H9 (cell line): ENCODE data around the gene TEAD1. TPM values are rescaled to one million over a fixed set of nuclear protein-coding genes. Genes with fewer than 3 reads are reported as not detected.

Source experiments
- DNase-seq: peaks from one replicate; pipeline ENCODE4 v3.0.0-alpha.2; 2017
- H2AFZ ChIP-seq: one replicate; pipeline ENCODE4 v1.6.1; 2013; ENCODE audit warnings: mild to moderate bottlenecking, low read length, control low read depth, moderate library complexity
- H2AK5ac ChIP-seq: 2 replicates; pipeline ENCODE4 v1.6.1; 2013; ENCODE audit warnings: low read length, control low read depth, mixed read lengths; ENCODE audit not compliant: insufficient read length
- H2BK120ac ChIP-seq: one replicate; pipeline ENCODE4 v1.6.1; 2013; ENCODE audit warnings: low read depth, mild to moderate bottlenecking, low read length, control low read depth, inconsistent platforms; ENCODE audit not compliant: poor library complexity, severe bottlenecking
- H2BK12ac ChIP-seq: 2 replicates; pipeline ENCODE4 v1.6.1; 2013; ENCODE audit warnings: low read length, control low read depth, mixed read lengths, low read depth; ENCODE audit not compliant: insufficient read length
- H2BK15ac ChIP-seq: 2 replicates; pipeline ENCODE4 v1.6.1; 2013; ENCODE audit warnings: low read depth, low read length, control low read depth
- H2BK20ac ChIP-seq: one replicate; pipeline ENCODE4 v1.6.1; 2013; ENCODE audit warnings: low read depth, mild to moderate bottlenecking, low read length, control low read depth, inconsistent platforms; ENCODE audit not compliant: poor library complexity, severe bottlenecking
- H2BK5ac ChIP-seq: 2 replicates; pipeline ENCODE4 v1.6.1; 2013; ENCODE audit warnings: low read length, control low read depth, mixed read lengths; ENCODE audit not compliant: insufficient read length
- H3K14ac ChIP-seq: 2 replicates; pipeline ENCODE4 v1.6.1; 2013; ENCODE audit warnings: low read length, control low read depth; ENCODE audit not compliant: insufficient read depth
- H3K18ac ChIP-seq: 2 replicates; pipeline ENCODE4 v1.6.1; 2013; ENCODE audit warnings: low read depth, mild to moderate bottlenecking, mixed read lengths, low read length, control low read depth; ENCODE audit not compliant: insufficient read length
- H3K23ac ChIP-seq: 2 replicates; pipeline ENCODE4 v1.6.1; 2013; ENCODE audit warnings: low read length, control low read depth, mixed read lengths, low read depth; ENCODE audit not compliant: insufficient read length
- H3K23me2 ChIP-seq: 2 replicates; pipeline ENCODE4 v1.6.1; 2013; ENCODE audit warnings: low read depth, mild to moderate bottlenecking, mixed read lengths, low read length, control low read depth; ENCODE audit not compliant: insufficient read length, poor library complexity, severe bottlenecking
- H3K27ac ChIP-seq: 2 replicates; pipeline ENCODE4 v1.5.1; 2013; ENCODE audit warnings: low read length, control low read depth, mixed read lengths, low read depth; ENCODE audit not compliant: insufficient read length
- H3K27me3 ChIP-seq: 2 replicates; pipeline ENCODE4 v1.6.1; 2013; ENCODE audit warnings: low read length, control low read depth, inconsistent platforms; ENCODE audit not compliant: insufficient read depth
- H3K4ac ChIP-seq: 2 replicates; pipeline ENCODE4 v1.6.1; 2013; ENCODE audit warnings: low read depth, mild to moderate bottlenecking, control low read depth, inconsistent platforms, low read length, moderate library complexity
- H3K4me1 ChIP-seq: 2 replicates; pipeline ENCODE4 v1.6.1; 2013; ENCODE audit warnings: low read length, control low read depth, inconsistent platforms; ENCODE audit not compliant: insufficient read depth
- H3K4me2 ChIP-seq: 2 replicates; pipeline ENCODE4 v1.6.1; 2013; ENCODE audit warnings: low read length, control low read depth, mixed read lengths; ENCODE audit not compliant: insufficient read length, insufficient read depth
- H3K56ac ChIP-seq: 2 replicates; pipeline ENCODE4 v1.6.1; 2013; ENCODE audit warnings: low read depth, mild to moderate bottlenecking, mixed read lengths, low read length, control low read depth; ENCODE audit not compliant: insufficient read length
- H3K79me1 ChIP-seq: 2 replicates; pipeline ENCODE4 v1.6.1; 2013; ENCODE audit warnings: low read depth, mild to moderate bottlenecking, moderate library complexity, low read length, control low read depth, inconsistent platforms; ENCODE audit not compliant: insufficient read depth, poor library complexity, severe bottlenecking
- H3K79me2 ChIP-seq: 2 replicates; pipeline ENCODE4 v1.6.1; 2013; ENCODE audit warnings: low read length, control low read depth, inconsistent platforms; ENCODE audit not compliant: insufficient read depth
- H3K9ac ChIP-seq: 2 replicates; pipeline ENCODE4 v1.6.1; 2013; ENCODE audit warnings: low read length, control low read depth, mixed read lengths; ENCODE audit not compliant: insufficient read length; ENCODE audit errors: extremely low read depth
- H3K9me3 ChIP-seq: one replicate; pipeline ENCODE4 v1.6.1; 2013; ENCODE audit warnings: low read depth, low read length, inconsistent platforms; ENCODE audit not compliant: control insufficient read depth
- H3T11ph ChIP-seq: one replicate; pipeline ENCODE4 v1.6.1; 2013; ENCODE audit warnings: mild to moderate bottlenecking, low read length, control low read depth, inconsistent platforms
- H4K20me1 ChIP-seq: one replicate; pipeline ENCODE4 v1.6.1; 2013; ENCODE audit not compliant: control insufficient read depth, insufficient read length, insufficient read depth
- H4K5ac ChIP-seq: 2 replicates; pipeline ENCODE4 v1.6.1; 2013; ENCODE audit warnings: low read depth, mild to moderate bottlenecking, mixed read lengths, low read length, control low read depth; ENCODE audit not compliant: insufficient read length
- H4K8ac ChIP-seq: replicated peaks from 2 replicates; pipeline ENCODE4 v1.6.1; 2013; ENCODE audit warnings: low read length, control low read depth, mixed read lengths, low read depth; ENCODE audit not compliant: insufficient read length
- H4K91ac ChIP-seq: 2 replicates; pipeline ENCODE4 v1.6.1; 2013; ENCODE audit warnings: low read depth, mild to moderate bottlenecking, moderate library complexity, mixed read lengths, low read length, control low read depth; ENCODE audit not compliant: insufficient read length
- H3K27ac Mint-ChIP-seq, 3 experiments: 2 replicates in 2 of 3; 3 replicates in 1 of 3; pipeline ENCODE4 v1.8.0; 2020 to 2021; ENCODE audit warnings: mixed read lengths in 3 of 3, mild to moderate bottlenecking in 1 of 3, moderate library complexity in 1 of 3
- H3K27me3 Mint-ChIP-seq: 2 replicates; pipeline ENCODE4 v1.8.0; 2021; ENCODE audit warnings: low read depth, mild to moderate bottlenecking, moderate library complexity, mixed read lengths
- H3K36me3 Mint-ChIP-seq, 3 experiments: 2 replicates in 2 of 3; 3 replicates in 1 of 3; pipeline ENCODE4 v1.8.0; 2020 to 2021; ENCODE audit warnings: low read depth in 3 of 3, mixed read lengths in 3 of 3; ENCODE audit not compliant: insufficient read depth in 1 of 3
- H3K4me1 Mint-ChIP-seq, 2 experiments: 2 replicates each; pipeline ENCODE4 v1.8.0; 2020; ENCODE audit warnings: mixed read lengths in 2 of 2
- H3K4me3 Mint-ChIP-seq, 2 experiments: 2 replicates in 1 of 2; 3 replicates in 1 of 2; pipeline ENCODE4 v1.8.0; 2020 to 2021; ENCODE audit warnings: mild to moderate bottlenecking in 2 of 2, mixed read lengths in 2 of 2, moderate library complexity in 1 of 2
- H3K9me3 Mint-ChIP-seq, 2 experiments: 2 replicates in 1 of 2; 3 replicates in 1 of 2; pipeline ENCODE4 v1.8.0; 2020; ENCODE audit warnings: mild to moderate bottlenecking in 2 of 2, mixed read lengths in 2 of 2, moderate library complexity in 1 of 2
- CTCF ChIP-seq: fragments of 200-600 bp; sonication (generic); conservative IDR thresholded peaks from 3 replicates; pipeline ENCODE4 v1.8.0; 2021; ENCODE audit warnings: antibody characterized with exemption, mild to moderate bottlenecking
- WGBS: extraction: QIAGEN DNeasy Blood & Tissue Kit; methylation state at CpG from one replicate; pipeline ENCODE4 v1.1.7; 2013; ENCODE audit warnings: missing lambda C conversion rate, low lambda C conversion rate, mixed read lengths; ENCODE audit not compliant: insufficient read length; ENCODE audit errors: extremely low coverage; 5-methylcytosine and 5-hydroxymethylcytosine counted together
- total RNA-seq: library from RNA; stranded (reverse); gene quantifications from 2 replicates; pipeline ENCODE4 v1.2.1, GENCODE V29; 2021

Gene TEAD1
- total RNA-seq, 1 experiment from 2014 or later, result 75.1 TPM

DNA sequence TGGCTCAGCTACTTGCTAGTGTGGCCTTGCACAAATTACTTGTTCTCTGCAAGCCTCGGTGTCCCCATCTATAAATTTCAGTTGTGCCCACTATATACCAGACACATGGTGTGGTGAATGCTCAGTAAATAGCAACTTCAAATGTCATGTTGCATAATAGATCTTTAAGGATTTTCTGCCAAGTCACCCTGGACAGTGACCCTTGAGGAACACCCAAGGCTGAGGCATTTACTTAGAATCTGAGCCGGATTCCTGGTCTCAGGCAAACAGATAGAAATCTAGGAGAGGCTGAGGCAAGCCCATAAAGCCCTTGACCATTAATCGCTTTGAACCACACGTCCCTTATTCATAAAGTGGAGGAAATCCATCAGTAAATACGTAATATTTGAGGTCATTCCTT lies 9.7 kb downstream of the TEAD1 start:
- TF ChIP-seq CTCF, result no peak
- Histone ChIP-seq H3K4me1 (peaks cover 55% of the 10 kb centered on the region), H2AFZ (no peak overlapping the region)

More for the DNA sequence above, 9.7 kb downstream of the TEAD1 start:
- H3K56ac ChIP-seq, result no peak overlapping the region
- Mint-ChIP-seq H3K9me3 (no peaks in the 10 kb centered on the region; a peak in 1 of 5 replicates), H3K4me1 (peaks cover 94 to 97% of the 10 kb centered on the region in 2 experiments), H3K27me3 (peaks cover 67% of the 10 kb centered on the region), H3K27ac (no peak overlapping the region), H3K4me3 (no peak overlapping the region), H3K36me3 (peaks cover 4 to 9% (median 4%) of the 10 kb centered on the region in 3 experiments; a peak in 6 of 7 replicates)
- no peak overlapping the region for H2BK12ac ChIP-seq
- no peaks in the 10 kb centered on the region for H3K23me2 ChIP-seq
- H4K20me1 ChIP-seq, result no peaks in the 10 kb centered on the region
- peaks cover 4% of the 10 kb centered on the region for H3K79me1 ChIP-seq
- no peaks in the 10 kb centered on the region for H3K9me3 ChIP-seq
- peaks cover 10% of the 10 kb centered on the region; the same call in 1 of the 2 replicates for H3K27me3 ChIP-seq
- no peak overlapping the region for H2AK5ac ChIP-seq
- H3K9ac ChIP-seq, result no peak overlapping the region
- no peak overlapping the region for H3K23ac ChIP-seq
- no peak overlapping the region for H2BK20ac ChIP-seq
- no peak overlapping the region for H3K18ac ChIP-seq
- no peak overlapping the region for H2BK15ac ChIP-seq
- no CpG with 5 or more reads among the region's 5 CpGs for WGBS
- H3T11ph ChIP-seq, result no peak overlapping the region
- DNase-seq, result no peak
- H4K5ac ChIP-seq, result no peak overlapping the region
- no peak overlapping the region for H3K4me2 ChIP-seq
- H3K14ac ChIP-seq, result no peak overlapping the region
- peaks cover 36% of the 10 kb centered on the region; the same call in 1 of the 2 replicates for H3K79me2 ChIP-seq
- H3K27ac ChIP-seq, result no peak overlapping the region
- no peak overlapping the region for H2BK5ac ChIP-seq
- no peak overlapping the region for H4K8ac ChIP-seq
- H2BK120ac ChIP-seq, result no peak overlapping the region
- no peak overlapping the region for H3K4ac ChIP-seq
- H4K91ac ChIP-seq, result no peak overlapping the region
